IPS-NIHi11 (cell line): ENCODE data around the gene ZKSCAN7.
"Not testable (repeated sequence)": the region's sequence is repeated elsewhere in the genome, so short reads cannot be mapped to it uniquely, and the experiment has no call there.

Source experiments
- DNase-seq: peaks from one replicate; pipeline ENCODE4 v3.0.0; 2012; ENCODE audit warnings: mixed read lengths, low spot score

Gene ZKSCAN7

GRCh38 chr3:44577354-44577952, 22.5 kb downstream of the ZKSCAN7 start:
- not testable (repeated sequence) for DNase-seq

GRCh38 chr3:44578316-44578715, 23.3 kb downstream of the ZKSCAN7 start:
- DNase-seq = not testable (repeated sequence)

GRCh38 chr3:44578924-44579515, 24.0 kb downstream of the ZKSCAN7 start:
- DNase-seq = not testable (repeated sequence)

- DNase-seq = not testable (repeated sequence)
Observed at GRCh38 chr3:44579749-44580148, 24.8 kb downstream of the ZKSCAN7 start.

DNA sequence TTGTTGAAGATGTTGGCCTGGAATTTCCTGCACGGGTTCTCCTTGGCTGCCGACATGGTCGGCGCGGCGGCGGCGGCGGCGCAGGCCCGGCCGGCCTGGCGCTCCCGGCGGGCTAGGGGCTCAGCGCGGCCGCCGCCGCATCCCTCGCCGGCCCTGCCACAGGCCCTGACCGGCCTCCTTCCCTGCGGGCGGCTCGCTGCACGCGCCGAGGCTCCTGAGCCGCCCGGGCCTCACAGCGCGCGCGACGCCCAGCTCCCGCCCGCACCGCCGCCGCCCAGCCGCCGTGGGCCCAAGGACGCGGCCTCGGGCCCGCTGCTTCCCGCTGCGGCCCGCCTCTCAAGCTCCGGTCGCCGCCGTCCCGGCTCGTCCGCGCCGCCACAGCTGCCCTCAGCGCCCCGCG, 26.0 kb downstream of the ZKSCAN7 start:
- DNase-seq = not testable (repeated sequence)

DNA sequence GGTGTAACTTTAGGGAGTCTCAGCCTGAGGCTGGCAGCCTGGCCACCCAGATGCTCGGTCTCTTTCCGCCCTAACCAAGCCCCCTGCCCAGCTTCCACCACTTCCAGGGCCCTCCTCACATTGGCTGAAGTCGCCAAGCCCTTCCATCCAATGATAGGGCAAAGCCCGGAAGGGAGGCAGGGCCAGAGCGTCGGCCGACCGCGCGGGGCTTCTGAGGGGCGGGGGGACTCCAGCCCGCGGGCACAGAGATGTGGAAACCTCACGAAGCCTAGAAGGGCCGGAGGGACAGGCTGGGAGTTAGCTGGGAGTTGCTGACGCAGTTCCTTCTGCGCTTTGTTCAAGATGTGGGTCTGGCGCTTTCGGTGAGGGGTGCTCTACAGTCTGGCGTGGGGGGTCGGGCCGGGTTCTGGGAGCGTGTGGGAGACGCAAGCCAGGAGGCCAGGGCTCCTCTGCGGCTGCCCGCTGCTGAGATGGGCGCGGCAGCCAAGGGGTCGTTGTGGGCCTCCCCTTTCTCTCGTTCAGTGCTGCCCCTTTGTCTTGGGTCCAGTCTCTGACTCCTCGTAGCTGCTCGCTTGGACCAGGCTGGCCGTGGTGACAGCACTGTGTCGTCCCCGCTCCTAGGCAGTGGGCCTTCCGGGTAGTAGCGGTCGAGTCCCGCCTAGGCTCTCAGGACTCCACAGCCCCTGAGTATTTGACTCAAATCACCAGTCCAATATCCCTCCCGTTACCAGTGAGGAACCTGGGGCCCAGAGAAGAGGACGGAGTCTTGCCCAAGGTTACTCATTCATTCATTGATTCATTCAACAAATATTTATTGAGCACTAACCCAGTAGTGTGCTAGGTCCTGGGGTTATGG, 29.9 kb downstream of the ZKSCAN7 start, which contains the start of gene ZNF660:
TSS of gene ZNF660 (plus strand) at position 319 of the 856 bp plus-strand sequence. CDS start 9,230 bp downstream, outside the sequence.
- DNase-seq = peak; percentile 94

DNA sequence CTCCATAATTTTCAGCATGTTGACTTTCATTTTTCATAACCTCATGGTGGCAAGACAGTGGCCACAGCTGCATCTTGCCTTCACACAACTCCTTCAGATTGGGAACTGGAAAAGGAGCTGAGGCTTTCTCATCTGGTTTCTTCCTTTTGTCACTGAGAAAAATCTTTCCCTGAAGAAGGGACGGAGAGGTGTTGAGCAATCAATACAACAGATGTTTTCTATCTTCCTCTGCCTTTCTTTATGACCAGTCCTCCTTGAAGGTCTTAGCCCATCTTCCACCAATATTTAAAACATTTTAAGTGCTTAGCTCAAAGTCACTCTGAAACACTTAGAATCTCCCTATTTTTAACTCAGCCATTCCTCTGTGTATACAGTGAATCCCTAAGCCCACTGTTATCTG, 41.6 kb downstream of the ZKSCAN7 start:
- DNase-seq = no peak

DNA sequence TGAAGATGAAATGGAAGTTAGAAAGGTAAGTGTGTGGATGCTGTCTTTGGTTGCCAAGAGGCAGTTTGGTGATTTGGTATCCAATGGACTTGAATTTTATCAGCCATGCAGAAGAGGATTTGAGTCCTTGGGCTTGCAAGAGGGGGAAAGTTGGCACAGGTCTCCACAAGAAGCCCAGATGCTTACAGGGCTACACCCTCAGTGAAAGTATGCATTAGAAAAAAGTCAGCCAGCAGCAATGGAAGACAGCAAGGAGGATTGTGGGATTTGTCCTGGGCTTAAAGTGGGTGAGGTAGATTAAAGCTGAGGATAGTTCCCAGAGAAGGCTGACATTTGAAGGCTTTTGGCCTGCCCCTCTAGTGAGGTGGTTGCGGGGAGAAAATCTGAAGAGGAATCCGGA, 46.8 kb downstream of the ZKSCAN7 start:
- DNase-seq = no peak

- DNase-seq = no peak
Observed at GRCh38 chr3:44612678-44613077, 57.7 kb downstream of the ZKSCAN7 start.
